ENCODE data around the gene FNIP2. TPM values are rescaled to one million over a fixed set of nuclear protein-coding genes. Genes with fewer than 3 reads are reported as not detected.

FNIP2 gene
- total and polyA plus RNA-seq, 9 of the 15 experiments (the other 6 are each of a cell fraction or from before 2014, with no cell fraction given): 1.7 to 15.5 (median 8.3) TPM

GRCh38 chr4:158827543-158827981, 58.7 kb downstream of the FNIP2 start (continued):
- peak; percentile 41; the same call in 1 of the 2 replicates for TF ChIP-seq JUND (IDR thresholded peaks at IDR 0.05; ENCODE audit: borderline replicate concordance, low read depth, low read length)
- no peak; the same call in 2 of the 3 replicates for TF ChIP-seq JUND (tag; IDR thresholded peaks at IDR 0.05; ENCODE audit: borderline replicate concordance, low read depth, low read length)
- TF ChIP-seq BRF1 (IDR thresholded peaks at IDR 0.05; ENCODE audit: borderline replicate concordance, extremely low read depth, insufficient read length): no peak
- TF ChIP-seq PKNOX1 (IDR thresholded peaks at IDR 0.05): peak; percentile 51
- peak; percentile 60 for TF ChIP-seq ARID1B (IDR thresholded peaks at IDR 0.05)
- TF ChIP-seq ZNF639 (CRISPR knock-in tag; conservative IDR thresholded peaks at IDR 0.05 in 1 of 2, IDR thresholded peaks at IDR 0.05 in 1 of 2): 0 out of 4 replicates have a peak, but pooled peaks of 1 of the 2 experiments have one; percentile 23
- peak; percentile 74 for TF ChIP-seq BHLHE40 (IDR thresholded peaks at IDR 0.05; ENCODE audit: low read length)
- peak; percentile 8; the same call in 1 of the 2 replicates for TF ChIP-seq TFE3 (CRISPR knock-in tag; IDR thresholded peaks at IDR 0.05)
- no peak for TF ChIP-seq NR4A1 (CRISPR knock-in tag; IDR thresholded peaks at IDR 0.05)
- 0 out of 2 replicates have a peak, but pooled peaks have one; percentile 29 for TF ChIP-seq NR4A1 (tag; IDR thresholded peaks at IDR 0.05)
- TF ChIP-seq ELK3 (CRISPR knock-in tag; IDR thresholded peaks at IDR 0.05): no peak
- TF ChIP-seq MEIS2 (IDR thresholded peaks at IDR 0.05; ENCODE audit: partially characterized antibody): peak; percentile 54
- TF ChIP-seq TRIM25 (IDR thresholded peaks at IDR 0.05; ENCODE audit: borderline replicate concordance): no peak
- TF ChIP-seq HINFP (tag; conservative IDR thresholded peaks at IDR 0.05; ENCODE audit: low read depth): no peak
- TF ChIP-seq BDP1 (IDR thresholded peaks at IDR 0.05; ENCODE audit: insufficient read depth, insufficient read length): no peak
- no peak for TF ChIP-seq POLR2AphosphoS5 (IDR thresholded peaks at IDR 0.05; ENCODE audit: control insufficient read depth, insufficient read depth, low read depth, low read length)
- TF ChIP-seq ZNF134 (CRISPR knock-in tag; conservative IDR thresholded peaks at IDR 0.05): 0 out of 2 replicates have a peak, but pooled peaks have one; percentile 13
- TF ChIP-seq CEBPB (tag; IDR thresholded peaks at IDR 0.05): peak; percentile 46
- TF ChIP-seq TCF3 (CRISPR knock-in tag; IDR thresholded peaks at IDR 0.05): peak; percentile 43

All from K562 (cell line).